KMS-11 (cell line): ENCODE measurements around the gene ATL2.

Experiments used
- H2AFZ ChIP-seq: fragments of 200-600 bp; sonication (generic); 2 replicates; pipeline ENCODE4 v1.6.1; 2016; ENCODE audit warnings: antibody characterized with exemption, mixed run types, low read depth
- H3K27ac ChIP-seq: fragments of 200-600 bp; sonication (generic); 2 replicates; pipeline ENCODE4 v1.6.1; 2016; ENCODE audit warnings: mild to moderate bottlenecking, mixed run types
- H3K27me3 ChIP-seq: fragments of 200-600 bp; sonication (generic); 2 replicates; pipeline ENCODE4 v1.6.1; 2017; ENCODE audit warnings: mild to moderate bottlenecking, low read depth, mixed run types, moderate library complexity; ENCODE audit not compliant: insufficient read depth
- H3K36me3 ChIP-seq: fragments of 200-600 bp; sonication (generic); 2 replicates; pipeline ENCODE4 v1.6.1; 2017; ENCODE audit warnings: mild to moderate bottlenecking, mixed run types; ENCODE audit not compliant: insufficient read depth
- H3K4me1 ChIP-seq: fragments of 200-600 bp; sonication (generic); 2 replicates; pipeline ENCODE4 v1.6.1; 2016; ENCODE audit warnings: mild to moderate bottlenecking, low read depth, mixed run types; ENCODE audit not compliant: poor library complexity, severe bottlenecking
- H3K4me2 ChIP-seq: fragments of 200-600 bp; sonication (generic); 2 replicates; pipeline ENCODE4 v1.7.0; 2016; ENCODE audit warnings: mild to moderate bottlenecking, mixed run types
- H3K4me3 ChIP-seq: fragments of 200-600 bp; sonication (generic); IDR thresholded peaks from 2 replicates; pipeline ENCODE4 v1.6.1; 2017; ENCODE audit warnings: low read depth, low read length, mixed read lengths; ENCODE audit not compliant: insufficient read depth
- H3K79me2 ChIP-seq: fragments of 200-600 bp; sonication (generic); 2 replicates; pipeline ENCODE4 v1.6.1; 2016; ENCODE audit warnings: low read depth, mixed run types; ENCODE audit not compliant: insufficient read depth
- H3K9ac ChIP-seq: fragments of 200-600 bp; sonication (generic); 2 replicates; pipeline ENCODE4 v1.6.1; 2016; ENCODE audit warnings: mild to moderate bottlenecking, mixed run types
- H4K20me1 ChIP-seq: fragments of 200-600 bp; sonication (generic); 2 replicates; pipeline ENCODE4 v1.6.1; 2016; ENCODE audit warnings: mild to moderate bottlenecking, mixed run types; ENCODE audit not compliant: insufficient read depth
- CTCF ChIP-seq: fragments of 200-600 bp; sonication (generic); conservative IDR thresholded peaks from 2 replicates; pipeline ENCODE4 v1.6.1; 2017; ENCODE audit warnings: low read depth, mild to moderate bottlenecking, antibody characterized with exemption, low read length, moderate library complexity, mixed read lengths

Gene ATL2

DNA sequence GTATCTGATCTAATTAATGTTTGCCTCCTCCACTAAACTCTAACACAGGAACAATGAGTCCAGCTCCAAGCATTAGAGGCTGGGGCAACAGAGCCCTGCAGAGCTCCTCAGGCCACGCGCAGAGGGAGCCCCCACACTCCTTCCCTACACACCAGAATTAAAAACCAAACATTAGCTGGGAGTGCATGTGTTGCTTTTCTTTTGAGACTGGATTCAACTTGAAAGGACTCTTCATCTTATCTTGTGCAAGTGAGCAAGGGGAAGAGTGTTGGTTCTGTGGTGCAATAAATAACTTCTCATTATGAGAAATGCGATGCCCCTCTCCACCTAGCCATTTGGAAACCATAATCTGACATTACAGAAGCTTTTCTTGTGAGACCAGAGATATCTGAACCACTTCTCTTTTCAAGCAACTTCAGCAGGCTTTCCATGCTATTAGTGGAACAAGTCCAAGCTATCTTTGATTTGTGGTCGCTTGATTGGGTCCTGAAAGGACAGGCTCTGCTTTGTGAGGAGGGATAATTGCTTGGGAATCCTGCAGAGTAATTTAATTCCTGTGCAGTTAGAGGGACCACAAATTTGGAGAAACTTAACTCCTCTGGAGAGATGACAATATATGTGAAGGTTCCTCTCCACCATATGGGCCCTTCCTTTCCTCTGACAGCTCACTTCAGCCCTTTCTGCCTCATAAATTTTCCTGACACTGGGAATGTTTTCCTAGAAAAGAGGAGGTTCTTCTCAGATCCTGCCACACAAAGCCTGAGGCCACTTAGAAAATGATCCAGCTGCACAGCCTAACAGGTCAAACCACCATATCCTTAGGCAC lies 112.5 kb downstream of the ATL2 start:
- Histone ChIP-seq H3K4me2 (no peak overlapping the region), H3K4me3 (no peak overlapping the region), H3K79me2 (no peaks in the 10 kb centered on the region), H3K9ac (no peak overlapping the region), H3K27me3 (no peaks in the 10 kb centered on the region), H3K4me1 (peaks cover 11% of the 10 kb centered on the region), H3K36me3 (no peaks in the 10 kb centered on the region), H3K27ac (no peak overlapping the region), H2AFZ (no peak overlapping the region), H4K20me1 (no peaks in the 10 kb centered on the region)
- TF ChIP-seq CTCF, result no peak

DNA sequence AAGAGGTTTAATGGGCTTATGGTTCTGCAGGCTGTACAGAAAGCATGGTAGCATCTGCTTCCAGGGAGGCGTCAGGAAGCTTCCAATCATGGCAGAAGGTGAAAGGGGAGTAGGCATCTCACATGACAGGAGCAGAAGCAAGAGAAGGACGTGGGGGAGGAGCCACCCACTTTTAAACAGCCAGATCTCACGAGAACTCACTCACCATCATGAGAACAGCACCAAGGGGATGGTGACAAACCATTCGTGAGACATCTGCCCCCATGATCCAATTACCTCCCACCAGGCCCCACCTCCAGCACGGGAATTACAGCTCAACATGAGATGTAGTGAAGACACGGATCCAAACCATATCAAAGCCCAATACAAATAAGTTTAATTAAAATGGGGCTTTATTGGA lies 113.8 kb downstream of the ATL2 start:
- H3K27me3 ChIP-seq, result no peaks in the 10 kb centered on the region
- H3K4me1 ChIP-seq, result no peaks in the 10 kb centered on the region
- no peak overlapping the region for H2AFZ ChIP-seq
- H3K4me3 ChIP-seq, result no peak overlapping the region
- H3K4me2 ChIP-seq, result no peak overlapping the region
- H3K79me2 ChIP-seq, result no peaks in the 10 kb centered on the region
- no peaks in the 10 kb centered on the region for H3K36me3 ChIP-seq
- H3K9ac ChIP-seq, result no peak overlapping the region
- no peak for TF ChIP-seq CTCF
- H3K27ac ChIP-seq, result no peak overlapping the region
- H4K20me1 ChIP-seq, result no peaks in the 10 kb centered on the region

DNA sequence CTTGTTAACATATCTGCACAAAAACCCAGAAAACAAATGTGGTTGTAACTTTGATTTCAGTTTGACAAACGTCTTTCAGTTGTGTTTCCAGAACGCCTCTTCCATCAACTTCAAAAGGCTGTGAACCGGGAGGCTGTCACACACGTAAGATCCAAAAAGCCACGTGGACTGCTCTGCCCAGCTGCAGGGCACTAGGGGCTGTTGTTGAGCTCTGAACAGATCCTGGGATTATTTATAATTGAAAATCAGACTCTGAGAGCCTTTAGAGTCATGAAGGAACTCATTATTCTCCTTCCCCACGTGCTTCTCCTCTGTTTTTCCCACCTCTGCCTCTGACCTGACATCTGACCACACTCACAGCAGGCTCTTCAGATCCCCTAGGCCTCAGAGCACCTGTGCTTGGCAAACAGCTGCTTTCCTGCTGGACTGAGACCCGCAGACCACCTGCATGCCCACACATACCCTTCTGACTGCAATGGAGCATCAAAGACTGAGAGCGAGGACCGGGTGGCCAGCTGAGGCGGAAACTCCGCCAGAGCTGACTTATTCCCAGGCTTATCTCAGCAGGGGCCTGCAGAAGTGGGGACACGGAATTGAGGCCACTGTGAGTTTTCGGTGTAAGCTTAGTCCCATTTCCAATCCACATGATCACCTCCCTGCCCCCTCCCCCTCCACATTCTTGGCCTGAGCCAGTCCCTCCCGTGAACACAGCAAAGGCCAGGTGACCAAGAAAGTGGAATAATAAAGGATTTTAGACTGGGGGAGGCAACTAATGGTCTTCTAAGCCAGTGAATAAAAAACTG lies 114.8 kb downstream of the ATL2 start:
- no peak for TF ChIP-seq CTCF
- Histone ChIP-seq H3K4me3 (no peak overlapping the region), H2AFZ (no peak overlapping the region), H3K36me3 (no peaks in the 10 kb centered on the region), H3K9ac (no peak overlapping the region), H3K27ac (no peak overlapping the region), H3K79me2 (no peaks in the 10 kb centered on the region), H3K4me1 (no peaks in the 10 kb centered on the region), H4K20me1 (no peaks in the 10 kb centered on the region), H3K4me2 (no peak overlapping the region), H3K27me3 (no peaks in the 10 kb centered on the region)

GRCh38 chr2:38261569-38262068 lies 115.5 kb downstream of the ATL2 start:
- no peak overlapping the region for H3K9ac ChIP-seq
- H4K20me1 ChIP-seq, result no peaks in the 10 kb centered on the region
- H3K4me1 ChIP-seq, result no peaks in the 10 kb centered on the region
- H3K4me2 ChIP-seq, result no peak overlapping the region
- H3K79me2 ChIP-seq, result no peaks in the 10 kb centered on the region
- no peaks in the 10 kb centered on the region for H3K36me3 ChIP-seq
- H3K27me3 ChIP-seq, result no peaks in the 10 kb centered on the region
- H2AFZ ChIP-seq, result no peak overlapping the region
- H3K27ac ChIP-seq, result no peak overlapping the region
- H3K4me3 ChIP-seq, result no peak overlapping the region
- no peak for TF ChIP-seq CTCF
